HG03469 (cell line): ENCODE measurements around the gene MYRIP.
"Not testable (repeated sequence)": the region's sequence is repeated elsewhere in the genome, so short reads cannot be mapped to it uniquely, and the experiment has no call there.

Source experiments
- ATAC-seq: cut with Tn5 transposase; IDR thresholded peaks from one replicate; pipeline ENCODE4 v1.9.1; 2021; ENCODE audit warnings: mild to moderate bottlenecking, moderate library complexity, moderate number of reproducible peaks; ENCODE audit not compliant: unreplicated experiment

The MYRIP gene

DNA sequence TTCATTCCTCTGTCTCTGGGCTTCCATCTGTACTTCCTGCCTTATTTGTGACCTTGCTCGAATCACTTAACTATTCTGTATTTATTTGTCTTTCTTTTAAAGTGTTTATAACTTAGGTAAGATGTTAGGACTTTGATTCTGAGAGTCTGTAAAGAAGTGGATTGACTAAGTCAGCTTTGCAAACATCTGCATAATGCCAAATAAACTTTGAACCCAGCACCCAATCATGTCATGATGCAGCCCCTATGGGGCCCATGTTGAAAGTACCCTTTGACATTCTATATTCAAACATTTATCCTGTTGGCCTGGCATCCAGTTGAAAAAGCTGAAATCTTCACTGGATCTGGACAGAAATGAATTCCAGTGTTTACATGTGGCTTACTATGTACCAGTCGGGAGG lies 3.8 kb upstream of the MYRIP start:
- no peak for ATAC-seq

DNA sequence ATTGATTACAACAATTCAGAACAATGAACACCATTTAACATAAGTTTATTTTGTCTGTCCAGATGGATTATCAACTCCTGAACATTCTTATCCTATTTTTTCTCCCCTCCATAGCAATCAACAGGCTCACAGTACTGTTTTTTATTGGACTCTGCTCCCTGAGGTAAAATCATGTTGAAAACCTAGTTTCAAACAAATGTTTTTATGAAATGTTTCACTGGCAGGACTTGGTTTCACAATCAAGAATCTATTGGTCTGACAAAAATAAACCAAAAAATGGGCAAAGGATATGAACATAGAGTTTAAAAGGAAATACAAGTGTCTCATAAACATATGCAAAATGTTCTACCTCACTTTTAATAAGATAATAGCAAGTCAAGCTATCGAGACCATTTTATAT lies 2.6 kb upstream of the MYRIP start:
- ATAC-seq, result no peak

DNA sequence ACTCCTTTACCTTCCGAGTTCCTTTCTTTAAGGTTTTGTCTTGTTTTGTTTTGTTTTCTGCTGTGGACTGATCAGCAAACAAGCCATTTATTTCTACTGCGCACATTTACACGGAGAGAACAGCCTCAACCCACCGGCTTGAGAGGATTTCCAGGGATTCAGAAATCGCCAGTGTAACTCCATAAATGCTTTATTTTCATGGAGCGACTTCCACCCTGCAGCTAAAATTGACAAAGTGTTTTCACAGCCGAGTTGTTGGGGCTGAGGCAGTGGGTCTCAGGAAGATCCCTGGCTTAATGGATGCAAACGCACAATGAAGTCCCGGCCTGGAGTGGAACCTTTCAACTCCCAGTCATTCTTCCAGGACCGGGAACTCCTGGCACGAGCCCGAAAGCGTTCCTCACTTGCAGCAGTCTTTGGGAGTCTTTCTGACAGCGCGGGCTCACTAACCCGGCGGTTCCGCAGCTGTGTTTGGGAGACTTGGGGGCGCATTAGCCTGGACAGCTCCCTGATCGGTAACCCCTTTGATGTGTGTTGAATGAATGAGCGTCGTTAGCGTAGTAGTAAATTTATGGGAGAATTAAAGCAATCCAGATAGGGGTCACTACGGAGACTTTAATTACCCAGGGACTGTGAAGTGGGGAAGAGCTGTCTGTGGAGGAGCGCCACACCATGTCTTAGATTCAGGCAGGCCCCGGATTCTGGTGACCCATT lies 785 bp upstream of the MYRIP start:
- ATAC-seq, result no peak

DNA sequence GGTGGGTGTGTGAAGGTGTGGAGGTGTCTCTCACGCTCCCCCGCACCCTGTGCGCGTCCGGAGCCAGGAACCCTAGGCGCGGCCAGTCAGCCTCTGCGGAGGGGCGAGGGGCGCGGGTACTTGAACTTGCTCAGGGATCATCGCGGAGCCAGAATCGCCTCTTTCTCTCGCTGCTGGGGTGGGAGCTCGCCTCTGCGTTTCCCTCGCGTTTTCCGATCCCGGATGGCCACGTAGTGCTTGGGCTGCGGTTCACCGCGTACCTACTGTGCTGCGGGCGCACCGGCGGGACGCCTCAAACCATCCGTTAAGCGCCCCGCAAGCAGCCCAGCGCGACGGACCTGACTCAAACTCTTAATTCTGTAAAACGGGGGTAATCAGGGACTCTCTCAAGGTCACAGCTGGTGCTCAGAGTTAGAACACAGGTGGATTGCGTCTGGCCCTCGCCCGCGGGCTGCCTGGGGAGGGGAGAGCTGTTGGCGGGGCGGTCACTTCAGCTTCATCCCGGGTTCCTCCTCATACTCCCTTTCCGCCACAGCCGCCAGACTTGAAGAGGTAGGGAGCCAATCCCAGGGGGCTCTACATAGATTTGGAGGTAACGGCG lies 686 bp downstream of the MYRIP start:
- ATAC-seq, result no peak

DNA sequence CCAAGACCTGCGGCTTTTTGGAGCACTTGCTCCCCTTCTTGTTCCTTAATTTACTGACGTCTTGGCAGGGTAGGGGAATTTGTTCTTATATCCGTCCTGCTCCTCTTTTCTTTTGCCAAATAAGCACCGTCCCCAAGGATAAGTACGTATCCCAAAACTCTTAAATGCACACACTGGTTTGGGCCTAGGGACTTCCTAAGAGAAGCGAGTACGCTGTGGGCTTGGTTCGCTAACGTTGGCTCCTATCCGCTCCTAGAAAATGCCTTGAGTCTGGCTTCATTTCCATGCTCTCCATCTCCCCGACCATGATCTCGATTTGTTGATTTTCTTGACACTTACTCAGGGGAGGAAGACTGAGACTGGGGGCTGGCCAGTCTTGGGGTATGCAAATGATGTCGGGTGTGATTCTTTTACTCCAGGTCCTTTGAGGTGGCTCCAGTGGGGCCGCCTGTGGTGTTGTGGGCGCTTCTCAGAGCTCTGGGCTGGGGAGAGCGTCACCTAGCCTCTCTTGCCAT lies 1.3 kb downstream of the MYRIP start:
- ATAC-seq, result no peak

DNA sequence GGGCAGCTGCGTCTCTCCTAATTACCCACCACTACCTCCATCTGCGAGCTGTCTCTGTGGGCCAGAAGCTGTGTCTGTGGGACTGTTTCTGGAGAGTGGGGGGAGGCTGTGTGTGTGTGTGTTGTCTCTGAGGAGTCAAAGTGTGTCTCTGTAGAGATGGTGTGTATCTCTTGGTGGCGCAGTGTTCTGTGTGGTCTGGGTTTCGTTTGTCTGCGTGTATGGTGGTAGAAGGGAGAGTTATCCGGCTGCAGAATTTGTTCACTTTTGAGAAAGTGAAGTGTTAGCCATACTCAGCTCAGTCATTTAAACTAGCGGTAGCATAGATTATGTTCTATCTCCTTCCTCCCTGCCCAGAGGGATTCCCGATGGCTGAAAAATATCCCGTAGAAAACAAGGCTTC lies 2.2 kb downstream of the MYRIP start:
- no peak for ATAC-seq

DNA sequence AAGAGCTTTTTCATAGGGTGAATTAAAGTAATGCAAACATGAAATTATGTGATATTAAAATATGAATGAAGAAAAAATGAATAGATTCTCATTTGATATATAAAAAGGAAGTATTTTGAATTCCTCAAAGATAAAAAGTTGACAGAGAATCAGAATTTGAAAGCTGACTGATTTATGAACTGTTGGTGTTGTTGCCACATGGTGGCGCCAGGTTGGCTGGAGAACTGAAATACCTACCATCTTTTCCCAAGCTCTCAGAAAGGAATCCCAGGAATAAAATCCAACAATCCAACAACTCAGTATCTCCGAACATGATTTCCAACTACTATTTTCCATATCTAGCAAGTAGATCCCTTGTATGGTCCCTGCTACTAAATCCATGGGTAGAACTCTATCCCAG lies 3.1 kb downstream of the MYRIP start:
- no peak for ATAC-seq

DNA sequence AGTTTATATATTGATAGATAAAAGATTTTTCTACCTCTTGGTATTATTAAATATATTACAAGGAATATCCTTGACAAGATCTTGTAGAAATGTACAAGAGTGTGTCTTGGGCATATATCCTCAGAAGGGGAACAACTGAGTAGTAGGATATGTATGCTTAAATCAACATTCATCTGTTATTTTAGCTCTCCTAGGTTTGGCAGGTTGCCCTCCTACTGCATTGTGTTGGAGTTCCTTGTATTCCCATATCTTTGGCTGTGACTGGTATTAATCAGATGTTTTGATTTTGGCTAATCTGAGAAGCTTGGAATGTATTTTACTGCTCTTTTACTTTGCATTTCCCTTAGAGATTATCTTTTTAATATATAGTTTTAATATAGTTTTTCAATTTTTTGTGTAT lies 4.6 kb downstream of the MYRIP start:
- ATAC-seq, result no peak

DNA sequence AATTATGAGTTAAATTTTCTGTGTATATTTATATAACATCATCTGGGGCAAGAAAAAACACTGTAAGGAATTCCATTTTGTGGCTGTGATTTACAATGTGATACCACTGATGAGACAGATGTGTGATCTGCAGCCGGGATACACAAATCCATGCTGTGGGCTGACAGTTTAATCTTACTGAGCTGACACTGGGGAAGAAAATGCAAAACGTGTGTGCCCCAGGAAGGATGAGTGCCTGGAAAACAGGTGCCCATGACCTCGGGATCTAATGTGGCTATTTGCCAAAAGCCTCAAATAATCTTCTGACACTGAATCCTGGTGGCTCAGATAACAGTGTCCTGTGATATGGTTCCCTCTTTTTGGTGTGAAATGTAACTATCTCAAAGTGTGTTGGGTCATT lies 10.5 kb downstream of the MYRIP start:
- ATAC-seq, result no peak

DNA sequence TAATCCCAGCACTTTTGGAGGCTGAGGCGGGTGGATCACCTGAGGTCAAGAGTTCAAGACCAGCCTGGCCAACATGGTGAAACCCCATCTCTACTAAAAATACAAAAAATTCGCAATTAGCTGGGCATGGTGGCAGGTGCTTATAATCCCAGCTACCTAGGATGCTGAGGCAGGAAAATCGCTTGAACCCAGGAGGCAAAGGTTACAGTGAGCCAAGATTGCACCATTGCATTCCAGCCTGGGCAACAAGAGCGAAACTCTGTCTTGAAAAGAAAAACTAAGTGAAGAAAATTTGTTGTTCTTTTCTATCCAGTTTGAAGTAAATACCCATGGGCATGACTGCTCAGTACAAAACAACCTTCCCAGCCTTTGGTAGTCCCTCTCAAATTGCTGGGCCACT lies 24.4 kb downstream of the MYRIP start:
- not testable (repeated sequence) for ATAC-seq

DNA sequence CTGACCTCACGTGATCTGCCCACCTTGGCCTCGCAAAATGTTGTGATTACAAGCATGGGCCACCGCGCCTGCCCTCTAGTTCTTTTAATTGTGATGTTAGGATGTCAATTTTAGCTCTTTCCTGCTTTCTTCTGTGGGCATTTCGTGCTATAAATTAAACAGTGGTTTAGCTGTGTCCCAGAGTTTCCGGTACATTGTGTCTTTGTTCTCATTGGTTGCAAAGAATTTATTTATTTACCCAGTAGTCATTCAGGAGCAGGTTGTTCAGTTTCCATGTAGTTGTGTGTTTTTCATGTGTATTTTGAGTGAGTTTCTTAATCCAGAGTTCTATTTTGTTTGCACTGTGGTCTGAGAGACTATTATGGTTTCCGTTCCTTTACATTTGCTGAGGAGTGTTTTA lies 30.1 kb downstream of the MYRIP start:
- no peak for ATAC-seq

DNA sequence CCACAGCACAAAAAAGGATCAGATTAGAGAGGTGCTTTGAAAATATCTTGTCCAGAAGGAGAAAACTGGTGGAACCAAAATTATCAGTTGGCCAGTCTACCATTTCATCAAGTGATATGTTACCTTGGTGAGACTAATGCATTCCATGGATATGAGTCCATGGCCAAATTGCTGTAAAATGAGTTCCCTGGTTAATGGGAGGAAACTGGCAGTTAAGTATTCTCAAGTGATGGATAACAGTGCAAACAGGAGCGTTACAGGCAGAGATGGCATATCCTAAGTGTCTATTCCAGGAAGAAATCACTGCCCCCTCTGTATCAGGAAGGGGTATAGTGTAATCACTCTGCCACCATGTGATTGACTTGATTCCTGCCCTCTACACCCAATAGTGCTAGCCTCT lies 34.0 kb downstream of the MYRIP start:
- ATAC-seq, result no peak

DNA sequence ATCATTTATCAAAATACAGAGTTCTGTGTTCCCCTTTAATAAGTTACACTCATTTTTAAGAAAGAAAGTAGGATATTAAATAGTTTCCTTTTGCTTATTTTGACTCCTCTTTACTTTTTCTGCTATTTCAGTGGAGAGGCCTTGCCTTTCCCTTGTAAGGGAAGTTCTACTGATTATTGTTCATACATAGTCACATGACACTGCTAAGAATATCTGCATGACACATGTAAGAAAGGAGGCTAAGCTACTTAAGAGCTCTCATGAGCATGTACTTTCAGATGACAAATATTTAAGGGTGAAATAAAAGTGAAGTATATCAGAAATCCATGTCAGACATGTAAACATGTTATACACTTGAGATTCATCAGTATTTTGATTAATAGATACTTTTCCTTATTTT lies 39.0 kb downstream of the MYRIP start:
- ATAC-seq, result no peak

DNA sequence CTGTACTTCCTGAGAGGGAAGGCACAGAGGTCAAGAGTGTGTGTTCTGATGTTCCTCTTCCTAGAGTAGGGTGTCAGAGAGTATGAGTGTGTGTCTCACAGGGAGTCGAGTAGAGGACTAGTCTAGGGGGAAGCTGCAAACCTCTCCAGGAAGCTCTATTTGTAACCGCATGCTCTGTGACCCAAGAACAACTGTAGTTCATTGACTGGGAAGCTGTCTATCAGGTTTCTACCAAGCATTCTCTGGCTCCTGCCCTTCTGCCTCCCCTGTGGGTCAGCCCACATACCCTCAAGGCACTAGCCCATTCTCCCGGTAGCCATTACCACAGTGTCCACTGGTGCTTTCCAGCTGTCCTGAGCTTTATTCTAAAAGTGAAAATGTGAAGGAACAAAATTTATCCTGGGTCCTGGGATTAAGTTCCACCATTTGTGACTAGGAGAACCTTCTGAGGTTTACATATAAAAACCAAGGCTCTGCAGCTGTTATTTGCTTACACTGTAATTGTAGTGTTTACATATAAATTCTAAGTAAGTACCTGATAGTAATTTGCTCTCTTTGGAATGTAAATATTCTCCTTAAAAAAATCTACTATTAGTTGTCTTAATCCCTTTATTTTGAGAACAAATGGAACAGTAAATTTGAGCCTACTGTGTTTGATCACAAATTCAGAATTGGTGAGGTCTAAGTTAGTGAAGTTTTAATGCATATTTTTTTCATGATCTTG lies 40.7 kb downstream of the MYRIP start:
- ATAC-seq, result no peak

DNA sequence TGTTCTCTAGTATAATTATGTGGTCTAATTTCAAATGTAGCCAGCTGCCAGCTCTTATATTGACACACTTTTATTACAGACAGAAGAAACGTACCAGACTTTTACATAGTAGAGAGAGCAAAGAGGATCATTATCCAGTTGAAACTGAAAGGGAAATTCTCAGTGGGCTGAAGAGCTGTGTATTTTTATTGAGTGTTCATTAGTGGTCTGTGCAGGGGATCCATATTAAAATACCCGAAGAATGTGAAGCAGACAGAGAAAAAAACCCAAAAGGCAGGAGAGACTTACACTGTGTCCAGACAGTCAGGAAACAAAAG lies 41.3 kb downstream of the MYRIP start:
- ATAC-seq, result no peak

DNA sequence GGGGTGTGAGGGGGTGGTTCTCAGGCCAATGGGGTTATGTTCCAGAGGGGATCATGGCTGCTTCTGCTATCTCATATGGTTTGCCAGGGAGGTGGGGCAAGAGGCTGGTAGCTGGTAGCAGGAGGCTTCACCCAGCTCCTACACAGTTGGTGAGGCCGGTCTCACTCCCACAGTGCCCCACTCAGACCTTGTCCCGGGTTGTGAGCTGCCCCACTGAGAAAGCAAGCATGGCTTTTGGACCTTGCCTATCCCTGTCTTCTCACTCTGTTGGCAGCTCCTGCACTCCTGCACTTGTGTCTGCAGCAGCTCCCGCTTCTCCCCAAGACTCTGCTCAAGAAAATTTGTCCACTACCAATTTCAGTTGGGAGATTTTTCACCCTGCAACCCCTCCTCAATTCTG lies 46.1 kb downstream of the MYRIP start:
- ATAC-seq, result no peak

DNA sequence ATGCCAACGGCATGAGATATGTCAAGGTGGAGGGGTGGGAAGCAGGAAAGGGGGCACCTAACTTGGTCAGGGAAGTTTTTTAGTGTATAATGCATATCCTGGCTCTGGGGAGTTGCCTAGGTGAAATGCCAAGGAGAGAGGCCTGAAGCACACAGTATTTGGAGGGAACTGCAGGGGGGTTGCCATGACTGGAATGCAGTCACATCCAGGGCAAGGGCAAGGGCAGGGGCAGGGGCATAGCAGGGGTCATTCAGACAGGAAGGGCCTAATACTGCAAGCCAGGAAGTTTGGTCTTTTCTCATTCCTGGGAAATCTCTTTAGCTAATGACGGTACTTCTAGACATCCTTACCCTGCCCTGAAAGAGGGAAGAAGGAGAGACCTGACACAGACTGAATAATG lies 60.5 kb downstream of the MYRIP start:
- no peak for ATAC-seq

DNA sequence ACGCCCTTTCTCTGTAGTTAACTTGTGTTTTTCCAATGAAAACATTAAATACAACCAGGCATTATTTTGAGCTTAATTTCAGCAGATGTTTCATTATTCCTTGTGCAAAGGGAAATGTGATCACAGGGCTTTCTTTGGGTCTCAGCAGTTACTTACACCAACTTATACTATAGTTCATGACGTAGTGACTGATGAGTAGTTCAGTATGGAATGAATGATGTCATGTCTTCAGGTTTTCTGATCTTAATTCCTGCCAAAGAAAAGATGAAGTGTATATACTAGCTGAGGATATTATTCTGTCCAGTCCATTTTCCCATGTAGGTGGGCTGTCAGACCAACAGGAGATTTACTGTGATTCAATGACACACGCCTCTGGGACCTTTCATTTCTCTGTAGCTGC lies 61.3 kb downstream of the MYRIP start:
- ATAC-seq, result no peak

DNA sequence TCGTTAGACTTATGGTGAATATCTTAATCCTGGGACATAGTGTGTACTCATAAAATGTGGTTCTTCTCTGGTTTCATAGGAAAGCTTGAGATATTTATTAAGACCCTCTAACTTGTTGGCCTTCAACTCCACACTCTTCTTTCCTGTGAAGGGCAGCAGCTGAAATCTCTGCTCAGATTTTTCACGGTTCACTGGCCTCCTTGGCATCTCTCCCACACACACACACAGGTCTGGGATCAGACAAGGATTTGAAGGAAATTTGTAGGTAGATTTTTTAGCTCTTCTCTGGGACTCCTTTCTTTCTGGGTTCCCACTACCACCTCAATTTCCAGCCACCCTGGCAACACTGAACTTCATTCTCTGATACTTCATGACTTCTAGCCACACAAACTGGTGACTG lies 70.2 kb downstream of the MYRIP start:
- ATAC-seq, result no peak

DNA sequence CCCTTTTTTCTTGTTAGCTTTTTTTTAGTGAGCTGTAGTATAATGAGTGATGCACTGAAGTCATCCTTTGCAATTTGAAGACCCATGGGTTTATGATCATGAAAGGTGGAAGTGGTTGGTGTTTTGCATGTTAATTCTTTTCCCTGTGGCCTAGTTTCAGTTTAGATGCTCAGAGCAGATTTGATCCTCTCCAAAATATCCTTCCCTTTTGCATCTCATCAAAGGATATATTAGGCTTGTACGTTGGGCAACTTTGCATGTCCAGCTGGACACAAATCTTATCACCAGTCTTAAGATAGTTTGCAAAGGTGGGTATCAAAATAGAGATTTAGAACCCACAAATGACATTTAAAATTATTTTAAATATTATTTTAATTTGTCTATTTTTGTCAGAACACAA lies 72.7 kb downstream of the MYRIP start:
- ATAC-seq, result no peak

DNA sequence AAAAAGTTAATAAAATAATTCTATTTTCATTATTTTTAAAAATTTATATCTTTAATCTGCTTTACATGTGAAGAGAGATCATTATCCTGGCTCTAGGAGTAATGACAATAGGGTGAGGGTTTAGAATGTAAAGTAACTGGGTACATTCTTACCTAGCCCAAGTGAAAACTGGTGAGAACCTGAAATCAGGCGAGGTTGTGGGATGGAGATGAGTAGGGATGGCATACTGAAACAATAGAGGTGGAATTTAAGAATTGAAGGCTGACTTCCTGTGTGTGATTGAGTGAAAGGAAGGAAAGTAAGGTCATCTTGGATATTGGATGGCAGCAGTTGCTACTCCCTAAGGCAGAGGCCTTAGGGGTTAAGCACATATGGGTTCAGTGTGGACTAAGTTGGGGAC lies 82.7 kb downstream of the MYRIP start:
- ATAC-seq, result no peak

DNA sequence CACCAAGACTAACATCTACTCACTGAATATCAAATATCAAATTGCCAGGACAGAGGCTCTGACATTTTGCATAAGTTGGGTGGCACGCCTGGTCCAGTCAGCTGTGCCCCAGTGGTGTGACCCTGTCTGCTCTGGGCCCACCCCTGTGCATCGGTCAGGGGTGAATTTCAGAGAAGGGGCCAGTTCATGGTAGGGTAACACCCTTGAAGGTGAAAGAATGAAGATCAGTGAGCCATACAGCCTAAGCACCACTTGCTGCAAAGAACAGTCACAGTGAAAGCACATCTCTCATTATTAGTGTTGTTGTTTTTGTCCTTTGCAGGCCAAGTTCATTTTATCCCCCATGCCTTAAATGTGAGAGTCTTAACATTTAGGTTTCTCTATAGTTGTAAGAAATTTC lies 86.8 kb downstream of the MYRIP start:
- ATAC-seq, result no peak
